ENCODE results near the gene AIFM3.

DNA sequence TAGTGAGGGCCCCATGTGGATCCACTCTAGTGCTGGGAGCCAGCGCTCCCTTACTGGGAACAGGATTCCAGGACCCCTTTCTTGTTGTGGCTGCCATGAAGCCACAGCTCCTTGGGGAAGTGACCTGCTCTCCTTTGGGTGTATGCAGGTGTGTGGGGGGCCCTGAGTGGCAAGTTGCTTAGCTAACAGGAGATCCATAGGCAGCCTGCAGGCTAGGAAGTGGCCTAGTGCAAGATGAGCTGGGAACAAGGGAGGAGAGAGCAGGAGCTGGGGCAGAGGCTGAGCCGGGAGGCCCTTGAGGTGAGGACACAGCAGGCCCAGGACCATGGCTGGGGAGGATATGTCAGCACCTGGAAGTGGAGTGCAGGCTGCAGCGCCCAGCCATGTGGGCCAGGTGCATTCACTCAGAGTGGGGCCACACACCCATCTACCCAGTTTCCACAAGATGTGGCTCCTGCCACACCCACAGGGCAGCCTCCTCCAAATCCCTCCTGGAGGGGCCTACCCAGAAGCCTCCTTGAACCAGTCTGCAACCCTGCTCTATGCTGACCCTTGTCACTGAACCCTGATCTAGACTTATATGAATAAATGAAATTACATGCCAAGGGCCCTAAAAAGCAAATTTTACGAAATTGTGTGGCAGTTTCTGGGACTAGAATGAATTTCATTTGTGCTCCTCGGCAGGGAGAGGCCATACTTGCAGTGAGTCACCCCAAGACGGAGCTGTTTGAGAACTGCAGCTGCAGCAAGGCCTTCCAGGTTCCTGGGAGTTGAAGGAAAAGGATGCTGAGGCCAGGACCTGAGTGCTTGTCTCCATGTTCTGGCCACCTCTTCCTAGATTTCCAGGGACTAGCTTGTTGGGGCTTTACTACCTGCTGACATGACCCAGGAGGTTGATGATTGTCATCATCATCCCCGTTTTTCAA, 31.6 kb downstream of the AIFM3 start:
- TF ChIP-seq CTCF (IDR thresholded peaks at IDR 0.05; ENCODE audit: low read depth, low read length, missing input control) (no peak), GABPA (IDR thresholded peaks at IDR 0.05 in 1 of 2, conservative IDR thresholded peaks at IDR 0.05 in 1 of 2) (no peak), JUND (IDR thresholded peaks at IDR 0.05) (no peak), TAF1 (conservative IDR thresholded peaks at IDR 0.05) (no peak), REST (IDR thresholded peaks at IDR 0.05) (no peak), SP1 (IDR thresholded peaks at IDR 0.05) (no peak), HNF4A (conservative IDR thresholded peaks at IDR 0.05) (no peak), YY1 (IDR thresholded peaks at IDR 0.05) (no peak), EGR1 (IDR thresholded peaks at IDR 0.05; ENCODE audit: low read depth in 2 of 2) (no peak), FOXA1 (IDR thresholded peaks at IDR 0.05) (no peak)
- TF ChIP-seq, protein P1, sequence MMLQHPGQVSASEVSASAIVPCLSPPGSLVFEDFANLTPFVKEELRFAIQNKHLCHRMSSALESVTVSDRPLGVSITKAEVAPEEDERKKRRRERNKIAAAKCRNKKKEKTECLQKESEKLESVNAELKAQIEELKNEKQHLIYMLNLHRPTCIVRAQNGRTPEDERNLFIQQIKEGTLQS (IDR thresholded peaks at IDR 0.05): no peak
- TF ChIP-seq, protein P2, sequence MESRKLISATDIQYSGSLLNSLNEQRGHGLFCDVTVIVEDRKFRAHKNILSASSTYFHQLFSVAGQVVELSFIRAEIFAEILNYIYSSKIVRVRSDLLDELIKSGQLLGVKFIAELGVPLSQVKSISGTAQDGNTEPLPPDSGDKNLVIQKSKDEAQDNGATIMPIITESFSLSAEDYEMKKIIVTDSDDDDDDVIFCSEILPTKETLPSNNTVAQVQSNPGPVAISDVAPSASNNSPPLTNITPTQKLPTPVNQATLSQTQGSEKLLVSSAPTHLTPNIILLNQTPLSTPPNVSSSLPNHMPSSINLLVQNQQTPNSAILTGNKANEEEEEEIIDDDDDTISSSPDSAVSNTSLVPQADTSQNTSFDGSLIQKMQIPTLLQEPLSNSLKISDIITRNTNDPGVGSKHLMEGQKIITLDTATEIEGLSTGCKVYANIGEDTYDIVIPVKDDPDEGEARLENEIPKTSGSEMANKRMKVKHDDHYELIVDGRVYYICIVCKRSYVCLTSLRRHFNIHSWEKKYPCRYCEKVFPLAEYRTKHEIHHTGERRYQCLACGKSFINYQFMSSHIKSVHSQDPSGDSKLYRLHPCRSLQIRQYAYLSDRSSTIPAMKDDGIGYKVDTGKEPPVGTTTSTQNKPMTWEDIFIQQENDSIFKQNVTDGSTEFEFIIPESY (IDR thresholded peaks at IDR 0.05): no peak
- TF ChIP-seq, protein P3, sequence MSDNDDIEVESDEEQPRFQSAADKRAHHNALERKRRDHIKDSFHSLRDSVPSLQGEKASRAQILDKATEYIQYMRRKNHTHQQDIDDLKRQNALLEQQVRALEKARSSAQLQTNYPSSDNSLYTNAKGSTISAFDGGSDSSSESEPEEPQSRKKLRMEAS (IDR thresholded peaks at IDR 0.05): no peak

All from liver (tissue), 3 donors.